Measurements from ENCODE around the gene PTPN3.
"Not testable (repeated sequence)": the region's sequence is repeated elsewhere in the genome, so short reads cannot be mapped to it uniquely, and the experiment has no call there.

Gene PTPN3, protein sequence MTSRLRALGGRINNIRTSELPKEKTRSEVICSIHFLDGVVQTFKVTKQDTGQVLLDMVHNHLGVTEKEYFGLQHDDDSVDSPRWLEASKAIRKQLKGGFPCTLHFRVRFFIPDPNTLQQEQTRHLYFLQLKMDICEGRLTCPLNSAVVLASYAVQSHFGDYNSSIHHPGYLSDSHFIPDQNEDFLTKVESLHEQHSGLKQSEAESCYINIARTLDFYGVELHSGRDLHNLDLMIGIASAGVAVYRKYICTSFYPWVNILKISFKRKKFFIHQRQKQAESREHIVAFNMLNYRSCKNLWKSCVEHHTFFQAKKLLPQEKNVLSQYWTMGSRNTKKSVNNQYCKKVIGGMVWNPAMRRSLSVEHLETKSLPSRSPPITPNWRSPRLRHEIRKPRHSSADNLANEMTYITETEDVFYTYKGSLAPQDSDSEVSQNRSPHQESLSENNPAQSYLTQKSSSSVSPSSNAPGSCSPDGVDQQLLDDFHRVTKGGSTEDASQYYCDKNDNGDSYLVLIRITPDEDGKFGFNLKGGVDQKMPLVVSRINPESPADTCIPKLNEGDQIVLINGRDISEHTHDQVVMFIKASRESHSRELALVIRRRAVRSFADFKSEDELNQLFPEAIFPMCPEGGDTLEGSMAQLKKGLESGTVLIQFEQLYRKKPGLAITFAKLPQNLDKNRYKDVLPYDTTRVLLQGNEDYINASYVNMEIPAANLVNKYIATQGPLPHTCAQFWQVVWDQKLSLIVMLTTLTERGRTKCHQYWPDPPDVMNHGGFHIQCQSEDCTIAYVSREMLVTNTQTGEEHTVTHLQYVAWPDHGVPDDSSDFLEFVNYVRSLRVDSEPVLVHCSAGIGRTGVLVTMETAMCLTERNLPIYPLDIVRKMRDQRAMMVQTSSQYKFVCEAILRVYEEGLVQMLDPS

DNA sequence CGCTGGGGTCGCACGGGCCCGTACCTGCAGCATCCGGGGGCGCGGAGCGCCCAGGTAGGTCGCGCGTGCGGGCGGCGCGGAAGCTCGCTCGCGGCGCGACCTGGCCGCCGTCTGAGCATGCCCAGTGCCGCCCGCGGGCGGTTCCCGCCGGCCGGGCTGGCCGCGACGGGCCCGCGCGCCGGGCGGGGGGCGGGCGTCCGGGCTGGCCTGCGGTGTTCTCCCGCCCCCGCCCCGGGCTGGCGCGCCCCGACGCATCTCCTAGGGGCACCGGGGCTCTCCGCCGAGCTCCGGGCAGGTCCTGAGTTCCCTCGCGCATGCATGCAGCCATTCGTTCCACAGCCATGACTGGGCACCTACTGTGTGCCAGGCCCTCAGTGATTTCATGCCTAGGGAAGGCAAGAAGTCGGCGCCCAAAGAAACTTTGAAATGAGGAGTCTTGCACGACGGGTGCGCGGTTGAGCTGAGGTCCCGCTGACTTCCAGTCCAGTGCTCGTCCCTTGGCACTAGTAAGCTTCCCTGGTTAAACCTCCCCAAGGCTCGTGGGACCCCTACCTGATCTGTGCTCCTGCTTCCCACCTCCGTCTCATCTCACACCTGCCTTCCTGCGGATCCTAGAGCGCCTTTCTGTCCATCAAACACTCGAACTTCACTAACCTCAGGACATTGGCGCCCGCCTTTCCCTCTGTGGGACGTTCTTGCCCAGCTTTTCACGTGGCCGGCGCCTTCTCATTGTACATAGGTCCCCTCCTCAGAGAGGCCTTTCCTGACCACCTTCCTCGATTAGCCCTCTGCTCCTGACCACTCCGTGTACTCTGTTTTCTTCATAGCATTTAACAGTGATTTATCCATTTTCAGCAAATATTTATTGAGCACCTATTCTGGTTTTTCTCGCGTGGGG, at the start of gene PTPN3:
TSS of gene PTPN3 (minus strand) at position 113 of the 898 bp plus-strand sequence. CDS start 34,873 bp downstream, outside the sequence.
- no peak for DNase-seq (ENCODE audit: low read depth)

DNA sequence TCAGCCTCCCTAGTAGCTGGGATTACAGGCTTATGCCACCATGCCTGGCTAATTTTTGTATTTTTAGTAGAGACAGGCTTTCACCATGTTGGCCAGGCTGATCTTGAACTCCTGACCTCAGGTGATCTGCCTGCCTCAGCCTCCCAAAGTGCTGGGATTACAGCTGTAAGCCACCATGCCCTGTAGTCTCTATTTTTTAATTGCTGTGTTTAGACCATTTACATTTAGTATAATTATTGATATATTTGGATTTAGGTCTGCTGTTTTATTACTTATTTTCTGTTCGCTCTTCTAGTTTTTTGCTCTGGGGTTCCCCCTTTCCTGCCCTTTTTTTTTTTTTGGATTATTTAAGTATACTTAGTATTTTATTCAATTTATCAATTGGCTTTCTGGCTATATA, 46.8 kb upstream of the PTPN3 start:
- not testable (repeated sequence) for DNase-seq (ENCODE audit: low read depth)

- no peak for DNase-seq (ENCODE audit: low read depth)
Observed at GRCh38 chr9:109542922-109543321, 44.8 kb upstream of the PTPN3 start.

GRCh38 chr9:109538346-109538745, 40.2 kb upstream of the PTPN3 start:
- no peak for DNase-seq (ENCODE audit: low read depth)

GRCh38 chr9:109537288-109537687, 39.2 kb upstream of the PTPN3 start:
- DNase-seq (ENCODE audit: low read depth) = no peak

GRCh38 chr9:109536859-109537258, 38.8 kb upstream of the PTPN3 start:
- DNase-seq (ENCODE audit: low read depth) = no peak

DNA sequence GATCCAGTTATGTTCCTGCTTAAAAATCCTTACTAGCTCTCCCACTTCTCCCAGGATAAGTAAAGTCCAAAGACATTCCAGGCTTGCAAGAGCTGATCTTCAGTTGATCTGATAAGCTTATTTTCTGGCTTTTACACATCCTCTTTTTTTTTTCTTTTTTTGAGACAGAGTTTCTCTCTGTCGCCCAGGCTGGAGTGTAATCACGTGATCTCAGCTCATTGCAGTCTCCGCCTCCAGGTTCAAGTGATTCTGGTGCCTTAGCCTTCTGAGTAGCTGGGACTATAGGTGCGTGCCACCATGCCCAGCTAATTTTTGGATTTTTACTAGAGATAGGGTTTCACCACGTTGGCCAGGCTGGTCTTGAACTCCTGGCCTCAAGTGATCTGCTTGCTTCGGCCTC, 37.3 kb upstream of the PTPN3 start:
- DNase-seq (ENCODE audit: low read depth) = no peak

DNA sequence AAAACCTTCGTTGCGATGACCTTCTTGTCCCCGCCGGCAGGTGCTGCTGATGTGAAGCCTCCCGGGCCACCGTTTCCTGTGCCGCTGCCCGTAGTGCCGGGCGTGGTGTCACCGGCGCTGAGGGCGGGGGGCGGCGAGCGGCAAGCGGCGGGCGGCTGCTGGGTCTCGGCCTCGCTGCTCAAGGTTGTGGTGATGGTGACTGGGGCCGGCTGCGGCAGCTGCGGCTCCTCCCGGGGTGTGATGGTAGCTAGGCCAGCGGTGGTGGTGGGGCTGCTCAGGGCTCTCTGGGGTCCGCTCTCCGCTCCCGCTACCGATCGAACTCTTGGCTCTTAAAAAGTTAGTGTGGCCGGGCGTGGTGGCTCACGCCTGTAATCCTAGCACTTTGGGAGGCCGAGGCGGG, 36.0 kb upstream of the PTPN3 start:
- no peak for DNase-seq (ENCODE audit: low read depth)

DNA sequence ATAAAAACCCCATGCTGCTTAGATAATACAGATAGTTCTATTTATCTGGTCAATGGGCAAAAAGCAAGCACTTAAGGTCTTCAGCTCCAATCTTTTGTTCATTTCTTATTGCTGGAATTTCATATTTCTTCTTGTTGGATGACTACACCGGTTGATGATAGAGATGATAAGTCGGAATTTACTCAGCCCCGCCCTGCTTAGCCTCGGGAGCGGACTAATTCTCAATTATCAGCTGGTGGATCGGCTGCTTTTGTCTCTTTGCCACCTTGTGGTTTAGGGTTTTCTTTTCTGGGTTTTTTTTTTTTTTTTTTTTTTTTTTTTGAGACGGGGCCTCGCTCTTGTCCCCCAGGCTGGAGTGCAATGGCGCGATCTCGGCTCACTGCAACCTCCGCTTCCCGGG, 34.5 kb upstream of the PTPN3 start:
- DNase-seq (ENCODE audit: low read depth) = not testable (repeated sequence)

GRCh38 chr9:109522106-109522505, 24.0 kb upstream of the PTPN3 start:
- no peak for DNase-seq (ENCODE audit: low read depth)

GRCh38 chr9:109520475-109521132, 22.5 kb upstream of the PTPN3 start:
- DNase-seq (ENCODE audit: low read depth) = no peak

DNA sequence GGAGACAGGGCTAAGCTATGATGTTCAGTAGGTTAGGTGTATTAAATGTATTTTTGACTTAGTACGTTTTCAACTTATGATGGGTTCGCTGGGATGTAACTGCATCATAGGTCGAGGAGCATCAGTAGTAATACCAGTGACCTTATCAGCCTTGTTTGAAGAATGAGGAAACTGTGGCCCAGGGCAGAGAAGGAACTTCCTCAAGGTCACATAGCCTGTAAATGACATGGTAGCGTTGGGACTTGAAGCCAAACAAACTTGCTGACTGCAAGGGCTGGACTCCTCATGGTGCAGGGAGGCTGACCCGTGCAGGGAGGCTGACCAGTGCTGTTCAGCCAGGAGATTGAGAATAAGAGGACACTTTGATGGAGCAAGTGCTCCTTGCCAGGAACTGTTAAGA, 21.3 kb upstream of the PTPN3 start:
- no peak for DNase-seq (ENCODE audit: low read depth)

GRCh38 chr9:109518621-109519335, 20.7 kb upstream of the PTPN3 start:
- DNase-seq (ENCODE audit: low read depth) = no peak

- no peak for DNase-seq (ENCODE audit: low read depth)
Observed at GRCh38 chr9:109517901-109518377, 19.8 kb upstream of the PTPN3 start.

DNA sequence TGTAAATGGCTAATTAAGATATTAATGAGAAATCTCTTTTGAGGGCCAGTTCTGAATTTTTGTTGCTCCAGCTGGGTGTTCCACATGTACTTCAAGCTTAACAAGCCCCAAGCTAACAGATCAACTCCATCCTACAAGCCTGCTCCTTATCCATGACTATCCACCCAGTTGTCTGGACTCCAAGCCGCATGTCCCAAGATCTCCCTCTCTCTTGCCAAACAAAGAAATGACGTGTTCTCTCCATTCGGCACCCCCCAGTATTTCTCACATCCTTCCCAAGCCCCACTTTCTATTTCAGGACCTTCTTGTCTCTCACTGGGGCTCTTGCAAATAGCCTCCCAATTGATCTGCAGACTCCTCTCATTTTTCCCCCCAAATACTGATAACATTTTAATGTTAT, 15.8 kb upstream of the PTPN3 start:
- no peak for DNase-seq (ENCODE audit: low read depth)

GRCh38 chr9:109512170-109512756, 14.2 kb upstream of the PTPN3 start:
- DNase-seq (ENCODE audit: low read depth) = no peak

DNA sequence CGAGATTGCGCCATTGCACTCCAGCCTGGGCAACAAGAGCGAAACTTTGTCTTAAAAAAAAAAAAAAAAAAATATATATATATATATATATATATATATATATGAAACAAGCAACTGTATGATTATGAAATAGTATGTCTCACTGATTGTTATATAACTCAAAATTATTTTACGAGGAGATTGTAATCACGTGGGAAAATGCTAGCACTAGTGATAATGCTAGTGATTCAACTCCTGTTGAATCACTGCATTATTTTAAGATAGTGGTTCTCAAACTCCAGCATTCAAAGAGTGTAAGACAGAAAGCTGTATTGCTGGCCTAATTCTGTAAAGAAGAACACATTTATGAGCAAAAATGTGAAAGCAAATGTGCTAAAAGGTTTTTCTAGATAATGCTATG, 12.4 kb upstream of the PTPN3 start:
- DNase-seq (ENCODE audit: low read depth) = no peak

DNA sequence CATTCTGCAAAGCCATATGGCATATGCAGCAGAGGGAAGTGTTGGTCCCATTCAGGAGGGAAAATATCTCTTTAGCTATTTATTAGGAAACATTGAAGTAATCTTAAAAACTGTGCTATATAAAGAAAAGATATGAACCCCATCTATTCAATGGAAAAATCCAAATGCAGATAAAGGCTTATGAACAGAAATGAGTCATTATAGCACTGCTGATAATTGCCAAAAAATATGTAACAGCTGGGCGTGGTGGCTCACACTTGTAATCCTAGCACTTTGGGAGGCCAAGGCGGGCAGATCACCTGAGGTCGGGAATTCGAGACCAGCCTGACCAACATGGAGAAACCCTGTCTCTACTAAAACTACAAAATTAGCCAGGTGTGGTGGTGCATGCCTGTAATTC, 11.9 kb upstream of the PTPN3 start:
- not testable (repeated sequence) for DNase-seq (ENCODE audit: low read depth)

- DNase-seq (ENCODE audit: low read depth) = no peak
Observed at GRCh38 chr9:109509611-109510010, 11.5 kb upstream of the PTPN3 start.

- DNase-seq (ENCODE audit: low read depth) = no peak
Observed at GRCh38 chr9:109507421-109507838, 9.3 kb upstream of the PTPN3 start.

All from activated gamma-delta T cell treated with anti-CD3 and anti-CD28 coated beads, Interleukin-2, amount 50 U/mL, for 16 hours (primary cell).